ENCODE data around the gene ZEB1.

Gene ZEB1

DNA sequence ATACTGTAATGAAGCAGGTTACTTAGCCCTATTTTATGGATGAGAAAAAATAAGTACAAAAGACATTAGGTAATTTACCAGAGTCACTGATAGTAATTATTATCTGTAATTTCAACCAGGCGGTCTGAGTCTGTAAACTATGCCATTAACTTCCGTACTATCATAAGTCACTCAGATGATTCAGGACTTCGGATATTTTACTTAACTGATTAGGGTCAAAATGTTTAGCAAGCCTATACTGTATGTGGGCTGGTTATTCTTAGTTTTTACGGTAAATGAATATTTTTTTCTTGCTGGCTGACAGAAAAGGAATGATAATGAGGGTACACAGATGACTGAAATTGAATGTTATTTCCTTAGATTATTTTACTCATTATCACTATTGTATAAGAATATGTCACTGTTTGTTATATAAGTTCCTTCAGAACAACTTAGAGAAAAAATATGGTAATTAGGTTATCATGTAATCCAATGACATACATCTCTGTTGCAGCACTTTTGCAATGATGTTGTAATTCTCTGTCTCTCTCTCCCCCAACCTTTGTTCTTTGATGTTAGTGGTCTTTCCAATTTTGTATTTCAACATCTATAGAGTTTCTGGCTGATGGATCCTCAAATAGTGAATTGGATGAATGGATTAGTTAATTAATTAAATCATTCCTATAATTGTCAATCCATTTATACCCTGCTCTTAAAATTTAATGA, 165.6 kb downstream of the ZEB1 start:
- no peak for DNase-seq (ENCODE audit: low read depth, low spot score)
- WGBS (ENCODE audit: insufficient coverage, insufficient read length): no CpG with 5 or more reads among the region's 4 CpGs
- no peak overlapping the region for H3K4me3 ChIP-seq (ENCODE audit: low read length)
- H3K36me3 ChIP-seq (ENCODE audit: control insufficient read depth, insufficient read depth, low read length): no peaks in the 10 kb centered on the region
- no peaks in the 10 kb centered on the region for H3K4me1 ChIP-seq (ENCODE audit: control insufficient read depth, insufficient read depth, low read length)
- H3K27ac ChIP-seq (ENCODE audit: low read length): no peak overlapping the region
- no peaks in the 10 kb centered on the region for H3K27me3 ChIP-seq (ENCODE audit: control insufficient read depth, insufficient read depth, low read length)
- no peaks in the 10 kb centered on the region for H3K9me3 ChIP-seq (ENCODE audit: control insufficient read depth, insufficient read depth, low read length)

DNA sequence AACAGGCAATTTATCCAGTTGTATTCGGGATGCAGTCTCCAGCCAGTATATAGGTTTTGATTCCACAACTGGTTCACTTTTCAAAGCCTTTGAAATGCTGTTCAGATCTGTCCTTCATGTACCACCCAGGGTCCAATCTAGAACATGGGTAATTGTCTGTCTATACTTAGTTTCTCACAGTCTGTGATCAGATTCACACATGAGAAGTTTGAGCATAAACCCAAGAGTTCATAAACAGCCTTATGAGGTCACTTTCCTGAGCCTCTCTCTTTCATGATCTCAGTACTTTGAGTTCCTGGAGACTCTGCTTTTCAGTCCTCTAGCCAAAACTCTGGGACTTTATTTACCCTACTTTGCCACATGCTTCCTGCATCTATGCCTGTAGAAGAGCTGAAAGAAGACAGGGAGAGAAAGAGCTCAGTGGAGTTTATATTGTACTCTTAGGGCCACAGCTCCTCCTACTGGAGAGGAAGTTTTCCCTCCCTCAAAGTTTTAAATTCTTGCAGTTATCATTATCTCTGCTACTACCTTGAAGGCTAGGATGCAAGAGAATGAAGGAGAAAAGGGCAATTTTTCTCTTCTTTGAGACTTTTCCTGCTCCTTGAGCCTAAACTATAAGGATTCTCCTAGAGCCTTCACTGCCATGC, 172.0 kb downstream of the ZEB1 start:
- no peaks in the 10 kb centered on the region for H3K27me3 ChIP-seq (ENCODE audit: control insufficient read depth, insufficient read depth, low read length)
- DNase-seq (ENCODE audit: low read depth, low spot score): peak; percentile 11
- no peak overlapping the region for H3K4me3 ChIP-seq (ENCODE audit: low read length)
- H3K9me3 ChIP-seq (ENCODE audit: control insufficient read depth, insufficient read depth, low read length): no peaks in the 10 kb centered on the region
- no peak overlapping the region for H3K27ac ChIP-seq (ENCODE audit: low read length)
- no CpG with 5 or more reads among the region's 1 CpG for WGBS (ENCODE audit: insufficient coverage, insufficient read length)
- H3K4me1 ChIP-seq (ENCODE audit: control insufficient read depth, insufficient read depth, low read length): no peaks in the 10 kb centered on the region
- H3K36me3 ChIP-seq (ENCODE audit: control insufficient read depth, insufficient read depth, low read length): no peaks in the 10 kb centered on the region

- DNase-seq (ENCODE audit: low read depth, low spot score): no peak
- H3K27me3 ChIP-seq (ENCODE audit: control insufficient read depth, insufficient read depth, low read length): no peaks in the 10 kb centered on the region
- H3K4me3 ChIP-seq (ENCODE audit: low read length): no peak overlapping the region
- H3K4me1 ChIP-seq (ENCODE audit: control insufficient read depth, insufficient read depth, low read length): no peaks in the 10 kb centered on the region
- no peaks in the 10 kb centered on the region for H3K9me3 ChIP-seq (ENCODE audit: control insufficient read depth, insufficient read depth, low read length)
- no CpG with 5 or more reads among the region's 2 CpGs for WGBS (ENCODE audit: insufficient coverage, insufficient read length)
- H3K36me3 ChIP-seq (ENCODE audit: control insufficient read depth, insufficient read depth, low read length): peaks cover 2% of the 10 kb centered on the region; the same call in 1 of the 2 replicates
- H3K27ac ChIP-seq (ENCODE audit: low read length): no peak overlapping the region
Observed at GRCh38 chr10:31507427-31507826, 188.4 kb downstream of the ZEB1 start.

DNA sequence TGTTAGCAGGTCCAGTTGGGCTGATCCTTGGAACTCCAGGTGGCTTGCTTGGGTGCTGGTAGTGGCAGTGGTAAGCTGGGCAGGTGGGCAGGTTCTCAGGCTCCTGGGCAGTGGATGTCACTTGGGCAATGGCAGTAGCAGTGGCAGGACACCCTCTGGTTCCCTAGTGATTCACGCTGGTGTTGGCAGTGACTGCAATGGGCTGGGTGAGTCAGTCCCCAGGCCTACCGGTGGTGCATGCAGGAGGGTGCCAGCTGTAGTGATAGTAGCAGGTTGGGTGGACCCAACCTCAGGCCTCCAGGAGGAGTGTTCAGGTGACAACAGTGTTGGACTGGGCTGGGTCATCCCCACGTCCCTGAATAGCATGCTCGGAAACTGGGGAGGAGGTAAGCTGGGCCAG, 189.2 kb downstream of the ZEB1 start:
- Histone ChIP-seq H3K27ac (ENCODE audit: low read length) (no peak overlapping the region), H3K27me3 (ENCODE audit: control insufficient read depth, insufficient read depth, low read length) (no peaks in the 10 kb centered on the region), H3K4me1 (ENCODE audit: control insufficient read depth, insufficient read depth, low read length) (no peaks in the 10 kb centered on the region), H3K36me3 (ENCODE audit: control insufficient read depth, insufficient read depth, low read length) (peaks cover 2% of the 10 kb centered on the region; the same call in 1 of the 2 replicates), H3K4me3 (ENCODE audit: low read length) (no peak overlapping the region), H3K9me3 (ENCODE audit: control insufficient read depth, insufficient read depth, low read length) (no peaks in the 10 kb centered on the region)
- no CpG with 5 or more reads among the region's 4 CpGs for WGBS (ENCODE audit: insufficient coverage, insufficient read length)
- no peak for DNase-seq (ENCODE audit: low read depth, low spot score)

DNA sequence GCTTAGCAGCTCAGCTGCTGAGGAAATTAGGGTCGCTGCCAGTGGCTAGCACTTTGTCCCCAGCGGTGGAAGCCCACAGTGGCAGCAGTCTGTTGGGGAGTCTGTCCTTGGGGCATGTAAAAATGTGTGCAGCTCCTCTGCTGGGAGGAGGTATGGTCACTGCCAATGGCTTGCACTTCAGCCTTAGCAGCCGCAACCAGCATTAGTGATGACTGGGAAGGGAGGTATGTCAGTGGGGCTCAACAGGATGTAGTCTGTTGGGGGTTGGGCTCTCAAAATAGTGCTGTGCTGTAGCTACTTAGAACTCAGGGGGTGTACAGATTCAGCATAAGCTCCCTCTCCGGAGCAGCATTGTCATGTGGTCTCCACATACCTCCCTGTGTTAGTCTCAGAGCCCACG, 189.9 kb downstream of the ZEB1 start:
- WGBS (ENCODE audit: insufficient coverage, insufficient read length): no CpG with 5 or more reads among the region's 5 CpGs
- H3K4me3 ChIP-seq (ENCODE audit: low read length): no peak overlapping the region
- H3K36me3 ChIP-seq (ENCODE audit: control insufficient read depth, insufficient read depth, low read length): peaks cover 2% of the 10 kb centered on the region; the same call in 1 of the 2 replicates
- H3K9me3 ChIP-seq (ENCODE audit: control insufficient read depth, insufficient read depth, low read length): no peaks in the 10 kb centered on the region
- no peak overlapping the region for H3K27ac ChIP-seq (ENCODE audit: low read length)
- H3K4me1 ChIP-seq (ENCODE audit: control insufficient read depth, insufficient read depth, low read length): no peaks in the 10 kb centered on the region
- DNase-seq (ENCODE audit: low read depth, low spot score): no peak
- no peaks in the 10 kb centered on the region for H3K27me3 ChIP-seq (ENCODE audit: control insufficient read depth, insufficient read depth, low read length)

DNA sequence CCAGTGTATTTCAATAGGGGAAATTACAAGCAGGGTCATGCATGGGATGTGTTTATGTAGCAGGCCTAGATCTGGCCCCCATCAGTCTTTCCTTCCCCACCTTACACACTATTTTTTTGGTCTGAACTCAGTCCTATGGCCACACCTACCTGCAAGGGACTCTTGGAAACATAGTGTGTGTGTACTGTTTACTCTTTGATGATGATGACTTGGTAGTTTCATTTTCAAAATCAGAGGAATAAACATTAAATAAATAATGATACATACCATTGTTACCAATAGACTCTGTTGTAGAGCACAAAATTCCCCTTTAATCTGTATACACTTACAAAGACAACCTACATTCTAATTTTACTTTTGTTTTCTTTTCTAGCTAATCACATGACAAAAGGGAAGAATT, 191.0 kb downstream of the ZEB1 start:
- H3K36me3 ChIP-seq (ENCODE audit: control insufficient read depth, insufficient read depth, low read length): peaks cover 2% of the 10 kb centered on the region; the same call in 1 of the 2 replicates

DNA sequence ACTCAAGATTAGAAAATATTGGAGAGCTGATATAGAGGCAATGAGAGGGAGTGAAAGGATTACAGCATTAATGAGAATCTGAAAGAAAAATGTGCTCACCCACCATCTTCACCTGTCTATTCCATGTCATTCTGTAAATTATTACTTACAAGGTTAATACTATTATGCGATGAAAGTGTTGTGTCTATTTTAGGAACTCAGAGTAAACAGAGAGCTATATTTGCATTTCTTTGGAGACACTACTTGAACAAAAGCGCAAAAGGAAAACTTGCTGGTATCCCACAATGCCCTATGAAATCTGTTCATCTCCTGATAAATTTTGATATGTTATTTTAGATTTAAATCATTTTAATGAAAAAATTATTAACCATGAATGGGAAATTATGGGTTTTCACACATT, 196.1 kb downstream of the ZEB1 start:
- whole genome bisulfite sequencing (ENCODE audit: insufficient coverage, insufficient read length): no CpG with 5 or more reads among the region's 2 CpGs

More for the DNA sequence above, 191.0 kb downstream of the ZEB1 start:
- no peak overlapping the region for H3K4me3 ChIP-seq (ENCODE audit: low read length)
- no peaks in the 10 kb centered on the region for H3K4me1 ChIP-seq (ENCODE audit: control insufficient read depth, insufficient read depth, low read length)
- DNase-seq (ENCODE audit: low read depth, low spot score): no peak
- H3K27ac ChIP-seq (ENCODE audit: low read length): no peak overlapping the region
- H3K27me3 ChIP-seq (ENCODE audit: control insufficient read depth, insufficient read depth, low read length): no peaks in the 10 kb centered on the region
- no peaks in the 10 kb centered on the region for H3K9me3 ChIP-seq (ENCODE audit: control insufficient read depth, insufficient read depth, low read length)

GRCh38 chr10:31515819-31516402, 196.9 kb downstream of the ZEB1 start:
- H3K4me1 ChIP-seq (ENCODE audit: control insufficient read depth, insufficient read depth, low read length): no peaks in the 10 kb centered on the region
- no peaks in the 10 kb centered on the region for H3K9me3 ChIP-seq (ENCODE audit: control insufficient read depth, insufficient read depth, low read length)
- no peak overlapping the region for H3K27ac ChIP-seq (ENCODE audit: low read length)
- H3K4me3 ChIP-seq (ENCODE audit: low read length): no peak overlapping the region
- no peaks in the 10 kb centered on the region for H3K36me3 ChIP-seq (ENCODE audit: control insufficient read depth, insufficient read depth, low read length)
- no peak for DNase-seq (ENCODE audit: low read depth, low spot score)
- H3K27me3 ChIP-seq (ENCODE audit: control insufficient read depth, insufficient read depth, low read length): no peaks in the 10 kb centered on the region

More for the DNA sequence above, 196.1 kb downstream of the ZEB1 start:
- no peaks in the 10 kb centered on the region for H3K27me3 ChIP-seq (ENCODE audit: control insufficient read depth, insufficient read depth, low read length)
- no peaks in the 10 kb centered on the region for H3K9me3 ChIP-seq (ENCODE audit: control insufficient read depth, insufficient read depth, low read length)
- no peaks in the 10 kb centered on the region for H3K4me1 ChIP-seq (ENCODE audit: control insufficient read depth, insufficient read depth, low read length)
- DNase-seq (ENCODE audit: low read depth, low spot score): no peak
- H3K36me3 ChIP-seq (ENCODE audit: control insufficient read depth, insufficient read depth, low read length): no peaks in the 10 kb centered on the region
- H3K27ac ChIP-seq (ENCODE audit: low read length): no peak overlapping the region
- H3K4me3 ChIP-seq (ENCODE audit: low read length): no peak overlapping the region

DNA sequence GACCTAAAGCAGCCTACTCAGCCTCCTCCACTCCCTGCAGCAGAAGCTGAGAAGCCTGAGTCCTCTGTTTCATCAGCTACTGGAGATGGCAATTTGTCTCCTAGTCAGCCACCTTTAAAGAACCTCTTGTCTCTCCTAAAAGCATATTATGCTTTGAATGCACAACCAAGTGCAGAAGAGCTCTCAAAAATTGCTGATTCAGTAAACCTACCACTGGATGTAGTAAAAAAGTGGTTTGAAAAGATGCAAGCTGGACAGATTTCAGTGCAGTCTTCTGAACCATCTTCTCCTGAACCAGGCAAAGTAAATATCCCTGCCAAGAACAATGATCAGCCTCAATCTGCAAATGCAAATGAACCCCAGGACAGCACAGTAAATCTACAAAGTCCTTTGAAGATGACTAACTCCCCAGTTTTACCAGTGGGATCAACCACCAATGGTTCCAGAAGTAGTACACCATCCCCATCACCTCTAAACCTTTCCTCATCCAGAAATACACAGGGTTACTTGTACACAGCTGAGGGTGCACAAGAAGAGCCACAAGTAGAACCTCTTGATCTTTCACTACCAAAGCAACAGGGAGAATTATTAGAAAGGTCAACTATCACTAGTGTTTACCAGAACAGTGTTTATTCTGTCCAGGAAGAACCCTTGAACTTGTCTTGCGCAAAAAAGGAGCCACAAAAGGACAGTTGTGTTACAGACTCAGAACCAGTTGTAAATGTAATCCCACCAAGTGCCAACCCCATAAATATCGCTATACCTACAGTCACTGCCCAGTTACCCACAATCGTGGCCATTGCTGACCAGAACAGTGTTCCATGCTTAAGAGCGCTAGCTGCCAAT, 202.2 kb downstream of the ZEB1 start:
- Histone ChIP-seq H3K9me3 (ENCODE audit: control insufficient read depth, insufficient read depth, low read length) (no peaks in the 10 kb centered on the region), H3K36me3 (ENCODE audit: control insufficient read depth, insufficient read depth, low read length) (no peaks in the 10 kb centered on the region), H3K27ac (ENCODE audit: low read length) (no peak overlapping the region), H3K4me1 (ENCODE audit: control insufficient read depth, insufficient read depth, low read length) (no peaks in the 10 kb centered on the region), H3K27me3 (ENCODE audit: control insufficient read depth, insufficient read depth, low read length) (no peaks in the 10 kb centered on the region), H3K4me3 (ENCODE audit: low read length) (no peak overlapping the region)
- no CpG with 5 or more reads among the region's 4 CpGs for WGBS (ENCODE audit: insufficient coverage, insufficient read length)
- DNase-seq (ENCODE audit: low read depth, low spot score): no peak

- DNase-seq (ENCODE audit: low read depth, low spot score): no peak
- Histone ChIP-seq H3K27me3 (ENCODE audit: control insufficient read depth, insufficient read depth, low read length) (no peaks in the 10 kb centered on the region), H3K27ac (ENCODE audit: low read length) (no peak overlapping the region), H3K9me3 (ENCODE audit: control insufficient read depth, insufficient read depth, low read length) (no peaks in the 10 kb centered on the region), H3K4me3 (ENCODE audit: low read length) (no peak overlapping the region), H3K4me1 (ENCODE audit: control insufficient read depth, insufficient read depth, low read length) (no peaks in the 10 kb centered on the region), H3K36me3 (ENCODE audit: control insufficient read depth, insufficient read depth, low read length) (no peaks in the 10 kb centered on the region)
- WGBS (ENCODE audit: insufficient coverage, insufficient read length): no CpG with 5 or more reads among the region's 4 CpGs
Observed at GRCh38 chr10:31522820-31523219, 203.8 kb downstream of the ZEB1 start.

All from iPS DF 6.9 (cell line).